ENCODE results near the gene TNKS1BP1.

Gene TNKS1BP1

GRCh38 chr11:57332694-57333440 is 8.1 kb upstream of the TNKS1BP1 start:
- DNase-seq (ENCODE audit: low read depth) = no peak

DNA sequence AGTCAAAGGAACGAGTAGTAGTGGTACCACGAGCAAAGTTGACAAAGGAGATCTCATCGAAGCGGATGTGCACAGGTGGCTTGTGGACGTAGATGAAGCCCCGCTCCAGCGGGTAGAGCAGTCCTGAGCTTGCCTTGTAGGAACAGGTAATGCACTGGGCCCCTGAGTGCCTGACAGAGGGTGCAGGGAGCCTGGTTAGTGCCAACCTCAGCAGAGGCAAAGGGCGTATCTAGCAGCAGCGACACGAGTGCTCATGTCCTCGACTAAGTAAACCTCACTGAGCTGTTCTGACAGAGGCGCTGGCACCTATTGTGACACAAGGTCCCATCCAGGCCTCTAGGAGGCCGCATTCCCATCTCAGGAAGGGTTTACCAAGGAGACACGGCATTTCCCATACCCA is 7.0 kb upstream of the TNKS1BP1 start:
- DNase-seq (ENCODE audit: low read depth) = no peak

DNA sequence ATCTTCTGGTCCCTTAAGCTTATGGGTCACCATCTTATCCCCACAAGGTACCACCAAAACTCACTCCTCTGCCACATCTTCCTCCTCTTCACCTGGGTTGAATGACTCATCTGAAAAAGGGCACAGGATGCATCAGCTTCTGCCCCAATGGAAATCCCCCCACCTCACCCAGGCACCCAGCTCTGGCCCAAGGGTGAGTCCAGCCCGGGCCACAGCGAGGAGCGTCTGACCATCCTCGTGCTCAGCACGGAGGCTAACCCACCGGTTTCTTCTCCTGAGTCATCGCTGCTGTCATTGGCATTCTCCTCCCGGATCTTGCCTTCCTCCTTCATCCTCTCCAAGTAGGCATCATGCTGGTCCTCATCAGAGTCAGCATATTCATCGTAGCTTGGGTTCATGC is 5.3 kb upstream of the TNKS1BP1 start:
- DNase-seq (ENCODE audit: low read depth) = no peak

DNA sequence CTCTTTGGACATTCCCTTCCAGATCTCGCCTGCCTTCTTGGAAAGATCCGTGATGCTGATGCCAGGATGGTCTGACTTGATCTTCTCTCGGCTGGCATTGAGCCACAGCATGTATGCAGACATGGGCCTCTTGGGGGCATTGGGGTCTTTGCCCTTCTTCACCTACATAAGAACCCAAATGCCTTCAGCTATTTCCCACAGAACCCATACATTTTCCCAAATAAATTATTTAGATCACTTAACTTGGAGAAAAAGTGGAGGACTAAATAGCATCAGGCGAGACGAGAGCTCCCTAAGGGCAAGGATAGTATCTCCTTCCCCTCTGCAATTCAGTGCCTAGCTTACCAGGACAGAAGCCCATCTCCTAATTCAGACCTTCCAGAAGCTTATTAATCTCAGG is 3.0 kb upstream of the TNKS1BP1 start:
- DNase-seq (ENCODE audit: low read depth) = no peak

- no peak for DNase-seq (ENCODE audit: low read depth)
Observed at GRCh38 chr11:57325735-57326048, 940 bp upstream of the TNKS1BP1 start.

GRCh38 chr11:57324154-57324885 is 432 bp downstream of the TNKS1BP1 start:
- no peak for DNase-seq (ENCODE audit: low read depth)

- DNase-seq (ENCODE audit: low read depth) = no peak
Observed at GRCh38 chr11:57323855-57324153, 948 bp downstream of the TNKS1BP1 start.

DNA sequence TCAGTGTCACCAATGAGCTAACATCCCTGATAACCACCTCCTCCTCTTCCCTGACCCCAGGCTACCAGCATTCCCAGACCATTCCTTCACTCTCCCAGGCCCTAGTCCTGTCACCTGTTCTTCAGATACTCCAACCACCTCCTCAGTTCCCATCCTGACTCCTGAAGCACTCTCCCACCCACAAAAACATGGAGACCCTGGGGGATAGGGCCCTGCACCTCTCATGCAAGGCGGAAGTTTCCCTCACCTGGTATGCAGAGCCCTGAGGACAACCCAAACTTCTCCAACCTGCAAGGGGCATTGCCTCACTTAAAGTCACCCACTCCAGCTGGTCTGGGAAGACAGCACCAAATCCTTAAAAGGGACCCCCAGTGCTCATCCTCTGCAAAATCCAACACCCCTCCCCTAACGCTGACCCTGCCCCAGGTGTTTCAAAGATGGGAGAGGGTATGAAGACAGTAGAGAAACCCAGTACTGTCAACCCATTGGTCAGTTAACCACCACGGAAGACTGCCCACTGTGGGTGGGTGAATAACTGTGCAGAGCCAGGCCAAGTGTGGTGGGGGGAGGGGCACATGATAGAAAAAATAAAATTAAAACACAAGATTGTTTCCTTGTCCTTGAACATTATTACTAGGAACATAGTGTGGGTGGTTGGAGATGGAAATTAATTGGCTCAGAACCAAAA is 1.4 kb downstream of the TNKS1BP1 start:
- DNase-seq (ENCODE audit: low read depth) = no peak

DNA sequence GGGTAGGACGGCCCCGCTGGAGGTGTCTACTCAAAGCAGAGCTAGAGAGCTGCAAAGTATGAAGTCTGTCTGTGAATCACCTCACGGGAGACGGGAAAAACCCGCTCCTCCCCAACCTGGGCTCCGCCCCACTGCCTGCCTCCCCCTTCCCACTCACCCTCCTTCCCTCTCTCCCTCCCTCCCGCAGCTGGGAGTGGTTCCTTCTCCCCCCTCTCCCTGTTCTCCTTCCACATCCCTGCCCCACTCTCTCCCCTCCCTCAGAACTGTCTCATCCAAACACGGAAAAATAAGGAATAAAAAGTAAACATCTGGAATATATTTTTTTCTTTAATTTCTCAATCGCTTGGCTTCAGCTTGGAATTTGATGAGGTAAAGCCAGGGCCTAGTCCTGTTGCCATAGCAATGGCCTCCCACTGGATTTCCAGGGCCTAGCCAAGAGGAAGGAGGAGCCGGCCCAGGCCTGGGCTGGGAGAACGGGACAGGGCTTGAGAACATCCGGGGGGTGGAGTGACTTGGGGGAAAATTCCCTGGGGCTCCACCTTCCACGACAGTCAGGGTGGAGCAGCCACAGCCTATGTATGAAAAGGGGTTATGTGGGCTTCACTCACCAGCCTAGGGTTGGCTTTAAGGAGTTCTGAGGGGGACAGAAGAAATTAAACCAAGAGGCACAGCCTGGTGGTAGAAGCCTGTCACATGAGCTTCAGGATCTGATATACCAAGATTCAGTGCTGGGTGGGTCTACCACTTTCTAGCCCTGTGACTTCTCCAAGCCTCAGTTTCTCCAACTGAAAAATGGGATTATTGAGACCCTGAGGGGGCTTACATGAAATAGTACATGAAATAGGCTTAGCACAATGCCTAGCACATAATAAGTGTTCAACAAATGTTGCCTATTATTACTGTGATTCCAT is 2.2 kb downstream of the TNKS1BP1 start:
- peak; percentile 97 for DNase-seq (ENCODE audit: low read depth)

GRCh38 chr11:57321388-57322255 is 3.1 kb downstream of the TNKS1BP1 start:
- no peak for DNase-seq (ENCODE audit: low read depth)

DNA sequence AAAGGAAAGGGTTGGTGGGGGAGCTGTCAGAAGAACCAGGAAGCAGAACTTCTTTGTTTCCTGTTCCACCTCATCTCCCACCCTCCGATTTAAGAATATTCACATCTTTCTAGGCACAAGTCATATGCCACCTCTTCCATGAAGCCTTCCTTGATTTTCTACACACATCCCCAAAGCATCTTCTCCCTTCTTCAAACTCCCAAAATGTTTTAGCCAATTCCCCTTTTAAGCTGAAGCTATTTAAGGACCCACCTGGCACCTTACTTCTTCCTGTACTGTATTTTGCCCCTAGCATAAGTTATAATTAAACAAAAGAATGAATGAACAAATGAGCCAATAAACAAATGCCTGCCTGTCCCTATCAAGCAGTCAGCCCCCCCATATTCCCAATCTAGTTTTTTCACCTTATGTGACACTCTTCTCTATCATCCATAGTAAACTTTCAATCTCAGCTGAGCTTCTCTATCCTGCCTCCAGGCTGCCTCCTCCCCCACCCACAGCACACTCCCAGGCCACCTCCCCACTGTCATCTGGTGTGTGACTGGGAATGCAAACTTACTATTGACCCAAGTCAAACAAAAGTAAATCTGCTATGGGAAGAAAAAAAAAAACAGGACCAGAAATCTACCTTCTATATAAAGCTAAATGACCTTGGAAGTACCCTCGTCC is 3.9 kb downstream of the TNKS1BP1 start:
- DNase-seq (ENCODE audit: low read depth) = no peak

GRCh38 chr11:57320067-57320718 is 4.6 kb downstream of the TNKS1BP1 start:
- no peak for DNase-seq (ENCODE audit: low read depth)

DNA sequence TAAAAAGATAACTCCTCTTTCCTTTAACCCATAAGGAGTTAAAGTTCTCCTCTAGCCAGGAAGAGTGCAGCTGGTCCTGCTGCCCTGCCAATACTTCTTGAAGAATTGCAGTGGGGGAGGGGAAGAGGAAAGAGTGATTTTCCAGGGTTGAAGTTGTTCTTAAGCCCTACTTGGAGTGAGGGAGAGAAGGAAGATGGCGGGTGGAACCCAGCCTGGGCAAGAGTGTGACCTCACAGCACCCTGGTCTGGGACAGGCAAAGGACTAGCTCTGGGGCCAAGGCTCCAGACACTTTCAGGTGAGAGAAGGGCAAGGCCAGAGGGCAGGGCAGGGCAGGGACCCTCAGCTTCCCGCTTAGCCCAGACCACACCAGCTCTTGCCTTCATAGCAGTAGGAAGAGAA is 6.6 kb downstream of the TNKS1BP1 start:
- DNase-seq (ENCODE audit: low read depth) = peak; percentile 50

DNA sequence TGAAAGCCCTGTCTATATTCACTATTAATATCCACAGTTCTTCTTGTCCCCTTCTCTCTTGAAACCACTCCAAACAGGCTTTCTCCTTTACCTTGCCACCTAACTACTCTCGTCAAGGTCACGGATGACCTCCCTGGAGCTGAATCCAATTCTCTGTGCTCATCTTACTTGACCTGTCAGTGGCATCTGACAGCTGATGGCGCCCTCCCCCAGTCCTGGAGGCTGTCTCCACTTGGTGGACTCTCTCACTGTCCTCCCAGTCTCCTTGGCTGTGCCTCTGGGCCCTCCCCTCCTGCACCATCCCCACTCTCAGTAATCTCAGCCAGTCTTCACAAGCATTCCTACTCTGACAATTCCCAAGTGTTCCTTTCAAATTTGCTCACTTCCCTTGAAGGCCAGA is 8.7 kb downstream of the TNKS1BP1 start:
- DNase-seq (ENCODE audit: low read depth) = no peak

- no peak for DNase-seq (ENCODE audit: low read depth)
Observed at GRCh38 chr11:57315491-57315890, 9.3 kb downstream of the TNKS1BP1 start.

- no peak for DNase-seq (ENCODE audit: low read depth)
Observed at GRCh38 chr11:57314221-57314973, 10.4 kb downstream of the TNKS1BP1 start.

DNA sequence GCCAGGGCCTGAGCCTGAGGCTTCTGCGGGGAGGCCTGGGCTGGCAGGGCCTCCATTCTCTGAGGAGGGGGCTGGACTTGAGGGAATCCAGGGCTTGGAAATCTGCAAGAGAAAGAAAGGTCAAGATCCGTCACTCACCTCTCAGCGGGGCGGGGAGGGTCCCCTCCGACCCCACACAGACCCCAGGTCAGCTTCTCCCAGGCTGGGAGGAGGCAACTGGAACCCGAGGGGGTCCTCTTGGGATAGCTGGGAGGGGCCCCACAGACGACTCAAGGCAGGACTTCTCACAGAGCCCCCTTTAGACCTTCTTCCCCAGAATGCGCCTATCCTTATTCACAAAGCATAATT is 11.0 kb downstream of the TNKS1BP1 start:
- DNase-seq (ENCODE audit: low read depth) = no peak

GRCh38 chr11:57313071-57313787 is 11.5 kb downstream of the TNKS1BP1 start:
- DNase-seq (ENCODE audit: low read depth) = no peak

DNA sequence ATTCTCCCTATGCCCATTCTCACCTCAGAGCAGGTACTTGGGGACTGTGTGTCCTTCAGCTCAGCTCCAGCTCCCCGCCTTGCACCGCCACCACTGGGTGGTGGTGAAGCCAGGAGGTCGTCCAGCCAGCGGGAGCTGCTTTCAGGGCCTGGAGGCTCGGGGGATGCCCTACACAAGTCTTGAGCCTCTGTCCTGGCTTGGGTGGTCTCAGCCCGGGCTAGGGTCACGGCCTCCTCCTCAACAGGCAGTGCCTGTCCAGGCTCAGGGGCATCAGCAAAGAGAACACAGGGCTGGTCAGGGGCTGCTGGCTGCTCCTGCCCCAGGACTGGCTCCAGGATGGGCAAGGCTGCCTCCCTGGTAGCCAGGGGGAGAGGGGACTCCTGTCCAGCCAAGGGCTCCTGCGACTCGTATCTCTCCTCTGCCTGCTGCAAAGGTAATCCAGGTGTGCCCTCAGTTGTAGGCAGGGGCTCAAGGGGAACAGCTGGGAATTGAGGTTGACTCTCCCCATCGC is 12.2 kb downstream of the TNKS1BP1 start:
- no peak for DNase-seq (ENCODE audit: low read depth)
